ENCODE data around the gene UBA3.

The UBA3 gene

GRCh38 chr3:69009559-69010410 lies 70.4 kb downstream of the UBA3 start:
- DNase-seq: no peak

GRCh38 chr3:69008980-69009379 lies 71.2 kb downstream of the UBA3 start:
- DNase-seq: no peak

GRCh38 chr3:69005791-69006482 lies 74.2 kb downstream of the UBA3 start:
- DNase-seq: no peak

GRCh38 chr3:69005071-69005790 lies 74.9 kb downstream of the UBA3 start:
- no peak for DNase-seq
